ENCODE measurements around the gene TMEM164.

TMEM164 gene

GRCh38 chrX:110120025-110120424, 117.1 kb downstream of the TMEM164 start:
- TF ChIP-seq CTCF (conservative IDR thresholded peaks at IDR 0.05) (no peak), ZFX (IDR thresholded peaks at IDR 0.05) (no peak; the same call in 1 of the 2 replicates)

GRCh38 chrX:110123331-110123782, 120.4 kb downstream of the TMEM164 start:
- H3K27ac ChIP-seq, result no peak overlapping the region
- no peak for TF ChIP-seq ZFX (IDR thresholded peaks at IDR 0.05)
- no peak for TF ChIP-seq CTCF (conservative IDR thresholded peaks at IDR 0.05)

More at GRCh38 chrX:110120025-110120424, 117.1 kb downstream of the TMEM164 start:
- peak overlapping the region; percentile 37; the same call in 1 of the 2 replicates for H3K27ac ChIP-seq

- TF ChIP-seq CTCF (conservative IDR thresholded peaks at IDR 0.05), result no peak
- H3K27ac ChIP-seq, result no peak overlapping the region
Measured at GRCh38 chrX:110125446-110126162, 122.7 kb downstream of the TMEM164 start.

GRCh38 chrX:110131031-110131430, 128.1 kb downstream of the TMEM164 start:
- no peak overlapping the region for H3K27ac ChIP-seq
- TF ChIP-seq CTCF (conservative IDR thresholded peaks at IDR 0.05) (no peak), ZFX (IDR thresholded peaks at IDR 0.05) (no peak)

GRCh38 chrX:110132450-110133114, 129.7 kb downstream of the TMEM164 start:
- TF ChIP-seq ZFX (IDR thresholded peaks at IDR 0.05), result no peak
- no peak for TF ChIP-seq CTCF (conservative IDR thresholded peaks at IDR 0.05)
- no peak overlapping the region for H3K27ac ChIP-seq

- no peak for TF ChIP-seq CTCF (conservative IDR thresholded peaks at IDR 0.05)
- TF ChIP-seq ZFX (IDR thresholded peaks at IDR 0.05), result no peak
- H3K27ac ChIP-seq, result no peak overlapping the region
Measured at GRCh38 chrX:110133735-110134370, 130.9 kb downstream of the TMEM164 start.

GRCh38 chrX:110135618-110136017, 132.7 kb downstream of the TMEM164 start:
- no peak overlapping the region for H3K27ac ChIP-seq
- TF ChIP-seq ZFX (IDR thresholded peaks at IDR 0.05) (no peak), CTCF (conservative IDR thresholded peaks at IDR 0.05) (no peak)

All from C4-2B (cell line).